Body of pancreas (tissue), 4 donors: Measurements from ENCODE around the gene CREB3L1.

ENCODE experiments used
- CTCF ChIP-seq, 7 experiments: fragments of 450-650 bp in 4 of 7; fragments of 200-600 bp in 3 of 7; sonication (generic) in 3 of 7; IDR thresholded peaks; one replicate each; pipeline ENCODE4 v1.5.1; 2016 to 2019; ENCODE audit warnings: antibody characterized with exemption in 7 of 7
- POLR2A ChIP-seq, 3 donors: fragments of 450-650 bp; IDR thresholded peaks; one replicate each; pipeline ENCODE4 v1.6.1; 2016; ENCODE audit warnings: antibody characterized with exemption in 3 of 3, mild to moderate bottlenecking in 2 of 3

- TF ChIP-seq CTCF (IDR thresholded peaks at IDR 0.05) (peak; percentile 66 to 78 (median 74)), POLR2A (IDR thresholded peaks at IDR 0.05) (no peak)
These were observed 31.4 kb downstream of the CREB3L1 start for GRCh38 chr11:46308631-46309419.
